Measurements from ENCODE around the gene PRMT9. TPM values are rescaled to one million over a fixed set of nuclear protein-coding genes. Genes with fewer than 3 reads are reported as not detected.

The PRMT9 gene
- total RNA-seq, 1 donor from 2014 or later = 7.8 TPM

DNA sequence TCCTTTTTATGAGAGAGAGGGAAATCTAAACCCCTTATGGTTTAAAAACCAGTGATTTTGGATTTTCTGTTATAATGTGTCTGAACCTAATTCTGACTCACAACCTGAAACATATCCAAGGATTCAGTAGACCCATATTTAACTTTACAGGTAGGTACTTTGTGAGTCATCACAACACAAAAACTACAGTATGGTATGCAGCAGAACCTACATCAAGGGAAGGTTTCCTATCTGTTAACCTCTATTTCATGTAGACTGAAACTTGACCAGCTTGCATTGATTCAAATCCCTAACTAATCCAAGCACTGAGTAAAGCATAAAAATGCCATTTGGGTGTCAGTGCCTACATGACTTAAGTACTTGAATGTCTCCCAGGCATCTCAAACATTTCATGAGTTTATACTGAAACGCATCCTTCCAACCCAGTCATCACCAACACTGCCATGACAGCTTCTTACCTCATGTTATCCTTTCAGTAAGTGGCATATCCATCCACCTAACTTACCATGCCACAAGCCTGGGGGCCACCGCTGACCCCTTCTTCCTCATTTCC lies 43.6 kb upstream of the PRMT9 start:
- H3K9me3 Mint-ChIP-seq (ENCODE audit: low read depth) = no peaks in the 10 kb centered on the region
- H3K4me1 Mint-ChIP-seq (ENCODE audit: low read depth) = peaks cover 15% of the 10 kb centered on the region
- no peaks in the 10 kb centered on the region for H3K36me3 Mint-ChIP-seq (ENCODE audit: low read depth)
- no peaks in the 10 kb centered on the region for H3K27me3 Mint-ChIP-seq (ENCODE audit: low read depth)
- TF ChIP-seq, protein P1, sequence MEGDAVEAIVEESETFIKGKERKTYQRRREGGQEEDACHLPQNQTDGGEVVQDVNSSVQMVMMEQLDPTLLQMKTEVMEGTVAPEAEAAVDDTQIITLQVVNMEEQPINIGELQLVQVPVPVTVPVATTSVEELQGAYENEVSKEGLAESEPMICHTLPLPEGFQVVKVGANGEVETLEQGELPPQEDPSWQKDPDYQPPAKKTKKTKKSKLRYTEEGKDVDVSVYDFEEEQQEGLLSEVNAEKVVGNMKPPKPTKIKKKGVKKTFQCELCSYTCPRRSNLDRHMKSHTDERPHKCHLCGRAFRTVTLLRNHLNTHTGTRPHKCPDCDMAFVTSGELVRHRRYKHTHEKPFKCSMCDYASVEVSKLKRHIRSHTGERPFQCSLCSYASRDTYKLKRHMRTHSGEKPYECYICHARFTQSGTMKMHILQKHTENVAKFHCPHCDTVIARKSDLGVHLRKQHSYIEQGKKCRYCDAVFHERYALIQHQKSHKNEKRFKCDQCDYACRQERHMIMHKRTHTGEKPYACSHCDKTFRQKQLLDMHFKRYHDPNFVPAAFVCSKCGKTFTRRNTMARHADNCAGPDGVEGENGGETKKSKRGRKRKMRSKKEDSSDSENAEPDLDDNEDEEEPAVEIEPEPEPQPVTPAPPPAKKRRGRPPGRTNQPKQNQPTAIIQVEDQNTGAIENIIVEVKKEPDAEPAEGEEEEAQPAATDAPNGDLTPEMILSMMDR (IDR thresholded peaks at IDR 0.05) = no peak
- no peak overlapping the region for H3K27ac Mint-ChIP-seq (ENCODE audit: unreplicated experiment)
- DNase-seq (ENCODE audit: low spot score) = no peak
- no peak overlapping the region for H3K4me3 Mint-ChIP-seq (ENCODE audit: unreplicated experiment)

DNA sequence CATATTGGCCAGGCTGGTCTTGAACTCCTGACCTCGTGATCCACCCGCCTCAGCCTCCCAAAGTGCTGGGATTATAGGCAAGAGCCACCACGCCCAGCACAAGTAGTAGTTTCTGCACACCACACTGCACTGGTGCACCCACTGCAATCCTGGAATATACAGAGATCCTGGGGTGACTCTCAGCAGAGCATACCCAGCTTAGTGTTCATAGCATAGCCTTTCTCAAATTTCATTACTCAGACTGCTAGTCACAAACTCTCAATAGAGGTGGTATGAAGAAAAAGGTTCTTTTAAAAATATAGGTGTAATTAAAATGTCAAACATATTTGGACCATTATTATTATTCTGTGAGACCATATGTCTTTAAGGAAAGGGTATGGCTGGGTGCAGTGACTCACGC lies 41.7 kb upstream of the PRMT9 start:
- TF ChIP-seq, protein P1 (IDR thresholded peaks at IDR 0.05) = no peak
- peaks cover 10% of the 10 kb centered on the region for H3K4me1 Mint-ChIP-seq (ENCODE audit: low read depth)
- DNase-seq (ENCODE audit: low spot score) = no peak
- no peak overlapping the region for H3K4me3 Mint-ChIP-seq (ENCODE audit: unreplicated experiment)
- no peak overlapping the region for H3K27ac Mint-ChIP-seq (ENCODE audit: unreplicated experiment)
- no peaks in the 10 kb centered on the region for H3K9me3 Mint-ChIP-seq (ENCODE audit: low read depth)
- no peaks in the 10 kb centered on the region for H3K36me3 Mint-ChIP-seq (ENCODE audit: low read depth)
- no peaks in the 10 kb centered on the region for H3K27me3 Mint-ChIP-seq (ENCODE audit: low read depth)

DNA sequence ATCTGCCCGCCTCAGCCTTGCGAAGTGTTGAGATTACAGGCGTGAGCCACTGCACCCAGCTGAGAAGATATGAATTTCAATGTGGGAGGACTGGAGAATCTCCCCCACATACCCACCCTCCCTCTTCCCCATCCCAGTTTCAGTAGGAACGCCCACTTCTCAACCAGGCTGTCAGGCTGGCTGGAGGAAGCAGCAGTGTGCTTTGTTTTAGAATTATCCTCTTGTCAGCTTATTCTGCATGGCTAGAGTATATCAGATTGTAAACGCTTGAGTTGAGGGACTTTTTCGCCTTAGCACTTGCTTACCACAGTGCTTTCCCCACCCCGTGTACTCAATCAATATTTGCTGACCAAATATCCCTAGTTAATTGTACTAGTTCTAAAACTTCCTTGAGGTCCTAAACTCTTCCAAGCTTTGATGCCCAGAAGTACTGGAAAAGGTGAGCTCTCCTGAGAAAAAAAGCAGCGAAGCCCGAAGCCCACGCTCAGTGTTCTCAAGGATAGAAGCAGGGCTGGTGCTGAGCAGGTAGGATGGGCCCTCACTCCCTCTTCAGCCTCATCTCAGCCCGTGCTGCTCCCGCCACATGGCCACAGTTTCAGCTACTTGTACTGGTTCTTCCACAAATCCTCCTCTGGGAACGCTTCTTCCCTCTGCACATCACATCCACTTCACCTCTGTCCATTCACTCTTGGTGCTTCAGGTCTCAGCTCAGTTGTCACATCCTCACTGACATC lies 40.7 kb upstream of the PRMT9 start:
- H3K27ac Mint-ChIP-seq (ENCODE audit: unreplicated experiment) = no peak overlapping the region
- DNase-seq (ENCODE audit: low spot score) = no peak

DNA sequence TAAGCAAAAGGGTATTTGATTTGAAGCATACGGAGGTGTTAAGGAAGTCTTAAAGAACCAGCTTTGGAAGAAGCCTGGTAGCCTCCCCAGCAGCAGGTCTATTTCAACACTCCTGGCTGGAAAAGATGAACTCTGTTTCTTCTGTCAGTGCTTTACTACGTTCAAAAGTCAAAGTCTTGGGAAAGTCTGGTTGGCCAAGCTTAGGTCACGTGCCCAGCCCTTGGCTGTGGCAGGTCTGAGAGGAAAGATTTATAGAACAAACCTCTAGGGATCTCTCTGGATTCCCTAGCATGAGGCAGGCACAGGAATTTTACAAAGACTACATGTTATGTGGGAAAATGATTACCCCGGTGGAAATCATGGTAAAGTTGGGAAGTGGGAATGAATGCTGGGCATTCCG lies 39.4 kb upstream of the PRMT9 start:
- DNase-seq (ENCODE audit: low spot score) = no peak
- H3K27me3 Mint-ChIP-seq (ENCODE audit: low read depth) = no peaks in the 10 kb centered on the region
- TF ChIP-seq, protein P1 (IDR thresholded peaks at IDR 0.05) = no peak

More for the DNA sequence above, 40.7 kb upstream of the PRMT9 start:
- no peaks in the 10 kb centered on the region for H3K27me3 Mint-ChIP-seq (ENCODE audit: low read depth)
- no peaks in the 10 kb centered on the region for H3K9me3 Mint-ChIP-seq (ENCODE audit: low read depth)
- TF ChIP-seq, protein P1 (IDR thresholded peaks at IDR 0.05) = no peak
- H3K36me3 Mint-ChIP-seq (ENCODE audit: low read depth) = no peaks in the 10 kb centered on the region
- peaks cover 8% of the 10 kb centered on the region for H3K4me1 Mint-ChIP-seq (ENCODE audit: low read depth)
- H3K4me3 Mint-ChIP-seq (ENCODE audit: unreplicated experiment) = no peak overlapping the region

DNA sequence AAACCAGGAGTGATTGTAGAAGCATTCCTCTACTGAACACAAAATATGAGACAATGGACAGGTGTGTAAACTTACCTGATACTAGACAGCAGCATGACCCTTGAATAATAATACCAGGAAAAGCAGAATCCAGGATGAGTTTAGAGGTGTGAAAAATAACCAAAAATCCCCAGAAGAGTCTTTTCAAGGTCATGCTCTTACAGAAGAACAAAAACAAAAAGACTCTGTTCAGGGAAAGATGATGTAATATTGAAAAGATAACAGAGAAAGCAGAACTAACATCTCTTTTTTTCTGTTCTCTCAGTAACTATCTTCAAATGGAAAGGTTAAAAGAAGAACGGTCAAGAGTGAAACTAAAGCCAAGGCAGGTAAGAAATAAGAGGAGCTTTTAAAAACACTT lies 33.9 kb upstream of the PRMT9 start:
- peaks cover 25% of the 10 kb centered on the region for H3K4me1 Mint-ChIP-seq (ENCODE audit: low read depth)
- H3K4me3 Mint-ChIP-seq (ENCODE audit: unreplicated experiment) = no peak overlapping the region
- TF ChIP-seq, protein P1 (IDR thresholded peaks at IDR 0.05) = no peak
- no peak overlapping the region for H3K27ac Mint-ChIP-seq (ENCODE audit: unreplicated experiment)
- H3K36me3 Mint-ChIP-seq (ENCODE audit: low read depth) = no peaks in the 10 kb centered on the region
- no peaks in the 10 kb centered on the region for H3K9me3 Mint-ChIP-seq (ENCODE audit: low read depth)
- no peak for DNase-seq (ENCODE audit: low spot score)
- no peaks in the 10 kb centered on the region for H3K27me3 Mint-ChIP-seq (ENCODE audit: low read depth)

More for the DNA sequence above, 39.4 kb upstream of the PRMT9 start:
- H3K4me1 Mint-ChIP-seq (ENCODE audit: low read depth) = peaks cover 8% of the 10 kb centered on the region
- H3K27ac Mint-ChIP-seq (ENCODE audit: unreplicated experiment) = peak overlapping the region; percentile 70
- H3K4me3 Mint-ChIP-seq (ENCODE audit: unreplicated experiment) = no peak overlapping the region
- H3K9me3 Mint-ChIP-seq (ENCODE audit: low read depth) = no peaks in the 10 kb centered on the region
- no peaks in the 10 kb centered on the region for H3K36me3 Mint-ChIP-seq (ENCODE audit: low read depth)
